ENCODE measurements around the gene MYO7A.
"Not testable (repeated sequence)": the region's sequence is repeated elsewhere in the genome, so short reads cannot be mapped to it uniquely, and the experiment has no call there.

MYO7A gene

DNA sequence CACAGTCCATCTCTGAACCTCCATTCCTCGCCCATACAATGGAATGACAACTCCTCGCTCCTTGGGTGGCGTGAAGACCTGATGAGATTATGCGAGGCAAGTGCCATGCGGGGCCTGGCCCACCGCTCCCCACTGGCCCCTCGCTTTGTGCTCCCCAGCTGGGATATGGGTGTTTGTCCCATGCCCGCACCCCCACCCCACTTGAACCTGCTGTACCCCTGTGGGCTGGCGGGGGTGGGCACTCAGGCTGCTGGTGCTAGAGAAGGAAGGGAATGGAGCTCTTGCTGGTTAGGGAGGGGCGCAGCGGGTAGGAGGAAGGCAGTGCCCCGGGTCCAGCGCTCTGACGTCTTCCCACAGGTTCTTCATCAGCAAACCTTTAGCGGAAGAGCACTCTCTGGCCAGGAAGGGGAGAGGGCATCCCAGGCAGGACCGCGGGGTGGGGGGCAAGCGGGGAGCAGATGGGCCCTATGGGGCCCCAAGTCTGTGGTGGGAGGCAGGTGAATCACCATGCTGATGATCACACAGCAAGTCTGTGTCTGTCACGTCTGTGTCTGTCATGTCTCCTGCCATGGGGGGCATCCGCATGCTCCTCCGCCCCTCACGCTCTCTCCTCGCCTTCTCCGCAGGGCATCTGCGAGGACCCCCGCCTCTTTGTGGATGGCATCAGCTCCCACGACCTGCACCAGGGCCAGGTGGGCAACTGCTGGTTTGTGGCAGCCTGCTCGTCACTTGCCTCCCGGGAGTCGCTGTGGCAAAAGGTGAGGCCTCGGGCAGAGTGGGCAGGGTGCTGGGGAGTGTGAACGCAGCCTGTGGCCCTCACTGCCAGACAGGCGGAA is 34.8 kb upstream of the MYO7A start:
- DNase-seq = no peak

DNA sequence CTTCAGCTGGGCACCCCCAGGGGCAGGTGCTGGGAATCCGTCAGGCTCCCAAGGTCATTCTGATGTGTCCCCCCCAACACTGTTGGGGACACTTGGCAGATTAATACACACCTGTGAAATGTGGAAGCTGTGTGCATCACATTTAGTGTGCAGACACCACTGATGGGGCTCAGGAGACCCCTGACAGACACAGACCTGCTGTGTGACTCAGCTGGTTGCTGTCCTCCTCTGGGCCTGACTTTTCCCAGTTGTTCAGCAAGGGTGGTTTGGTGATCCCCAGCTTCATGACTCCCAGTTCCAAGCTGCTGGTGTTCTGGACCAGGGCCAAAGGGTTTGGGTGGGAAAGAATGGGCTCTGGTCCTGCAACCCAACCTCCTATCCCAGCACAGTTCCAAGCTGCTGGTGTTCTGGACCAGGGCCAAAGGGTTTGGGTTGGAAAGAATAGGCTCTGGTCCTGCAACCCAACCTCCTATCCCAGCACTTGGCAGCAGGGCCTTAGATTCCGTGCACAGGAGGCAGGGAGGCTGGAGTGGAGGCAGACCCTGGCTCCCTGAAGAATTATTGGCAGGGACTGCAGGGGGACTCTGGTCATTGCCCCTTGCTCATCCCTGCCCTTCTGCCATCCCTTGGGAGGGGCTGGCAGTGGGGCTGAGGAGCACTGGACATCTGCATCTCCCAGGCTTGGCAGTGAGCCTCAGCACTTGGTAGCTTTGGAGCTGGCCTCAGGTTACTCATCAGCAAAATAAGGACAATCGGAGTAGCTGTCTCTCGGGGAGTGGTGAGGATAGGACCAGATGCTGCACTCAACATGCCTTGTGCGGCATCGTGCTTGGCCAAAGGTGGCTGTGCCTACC is 33.8 kb upstream of the MYO7A start:
- DNase-seq = no peak

DNA sequence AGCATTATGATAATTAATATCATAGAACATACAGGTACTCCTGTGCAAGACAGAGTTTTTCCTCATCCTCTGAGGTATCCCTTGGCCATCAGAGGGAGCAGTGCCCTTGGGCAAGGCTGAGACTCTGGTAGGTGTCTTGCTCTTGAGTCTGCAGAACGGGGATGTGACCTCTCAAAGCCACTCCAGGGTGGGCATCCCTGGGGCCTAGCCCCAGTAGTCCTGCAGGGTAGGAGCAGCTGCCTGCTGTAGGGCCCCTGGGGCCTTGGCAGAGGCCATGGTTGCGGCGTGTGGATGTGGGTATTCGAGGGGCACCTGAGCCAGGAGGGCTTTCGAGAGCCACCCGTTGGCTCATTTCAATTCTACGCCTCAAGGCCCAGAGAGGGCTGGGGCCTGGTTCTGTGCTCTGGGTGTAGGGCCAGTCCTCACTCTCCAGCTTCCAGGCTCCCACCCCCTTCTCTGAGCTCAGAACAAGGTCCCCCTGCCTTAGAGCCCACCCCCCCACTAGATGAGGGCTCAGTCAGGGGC is 33.1 kb upstream of the MYO7A start:
- no peak for DNase-seq

DNA sequence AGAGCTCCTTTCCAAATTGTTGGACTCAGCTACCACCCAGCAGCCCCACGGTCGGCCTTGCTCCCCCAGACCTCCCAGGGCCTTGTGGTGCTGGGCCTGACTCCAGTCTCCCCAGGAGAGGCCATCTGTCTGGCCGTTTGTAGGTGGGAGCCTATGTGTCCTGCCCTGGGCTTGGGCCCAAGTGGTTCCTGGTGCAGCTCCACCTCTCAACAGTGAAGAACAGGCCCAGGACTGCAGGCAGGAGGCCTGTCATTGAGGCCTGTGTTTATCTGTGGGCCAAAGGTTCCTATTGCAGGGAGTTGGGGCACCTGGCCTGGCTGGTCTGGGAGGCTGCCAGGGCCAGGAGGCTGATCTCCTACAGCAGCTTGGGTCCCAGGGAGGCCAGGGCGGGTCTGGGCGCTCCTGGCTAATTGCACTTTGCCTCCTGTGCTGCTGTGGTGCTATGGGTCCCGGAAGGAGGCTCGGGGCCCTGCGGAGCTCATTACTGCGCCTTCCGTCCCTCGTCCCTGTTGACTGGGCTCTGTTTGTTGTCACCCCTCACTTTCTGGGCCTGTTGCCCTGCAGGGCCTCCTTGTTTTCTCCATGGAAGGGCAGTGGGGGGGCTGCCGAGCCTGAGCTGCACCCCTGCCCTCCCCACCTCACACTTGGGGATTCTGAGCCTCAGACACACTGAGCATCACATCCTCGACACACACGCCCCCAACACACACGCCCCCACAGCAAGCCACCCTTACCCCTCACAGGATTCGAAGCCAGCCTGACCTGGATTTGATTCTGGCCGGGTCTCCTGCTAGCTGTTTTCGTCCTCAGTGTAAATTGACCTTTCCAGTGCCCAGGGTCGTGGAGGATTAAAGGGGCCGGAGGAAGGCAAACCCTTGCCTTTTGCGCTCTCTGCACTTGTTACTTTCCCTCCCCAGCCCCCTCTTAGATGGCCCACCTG is 32.2 kb upstream of the MYO7A start:
- DNase-seq = no peak

DNA sequence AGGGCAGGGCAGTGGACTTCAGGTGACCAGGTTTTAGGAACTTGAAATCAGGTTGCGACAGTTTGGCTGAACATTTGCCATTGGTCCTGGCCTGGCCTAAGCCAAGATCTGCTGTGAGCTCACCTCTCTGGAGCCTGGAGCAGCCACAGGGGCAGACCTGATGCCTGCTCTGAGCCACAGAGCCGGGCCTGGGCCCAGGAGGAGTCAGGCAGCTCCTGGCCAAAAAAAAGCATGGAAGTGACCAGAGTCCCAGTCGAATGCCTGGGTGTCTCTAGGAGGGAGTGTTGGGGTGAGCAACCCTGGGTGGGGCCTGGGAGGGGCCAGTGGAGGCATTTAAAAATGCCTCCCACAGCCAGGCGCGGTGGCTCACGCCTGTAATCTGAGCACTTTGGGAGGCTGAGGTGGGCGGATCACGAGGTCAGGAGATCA is 31.4 kb upstream of the MYO7A start:
- no peak for DNase-seq

DNA sequence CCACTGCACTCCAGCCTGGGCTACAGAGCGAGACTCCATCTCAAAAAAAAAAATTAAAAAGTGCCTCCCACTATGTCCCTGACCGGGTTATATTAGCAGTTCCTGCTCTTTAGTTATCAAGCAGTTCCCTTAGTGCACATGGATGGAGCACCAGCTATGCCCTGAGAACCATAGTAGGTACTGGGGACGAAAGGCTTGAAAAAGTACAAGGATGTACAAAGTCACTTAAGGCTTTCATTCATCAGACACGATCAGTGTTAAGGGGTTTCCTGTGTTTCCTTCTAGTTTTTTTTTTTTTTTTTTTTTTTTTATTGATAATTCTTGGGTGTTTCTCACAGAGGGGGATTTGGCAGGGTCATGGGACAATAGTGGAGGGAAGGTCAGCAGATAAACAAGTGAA is 30.9 kb upstream of the MYO7A start:
- DNase-seq = not testable (repeated sequence)

DNA sequence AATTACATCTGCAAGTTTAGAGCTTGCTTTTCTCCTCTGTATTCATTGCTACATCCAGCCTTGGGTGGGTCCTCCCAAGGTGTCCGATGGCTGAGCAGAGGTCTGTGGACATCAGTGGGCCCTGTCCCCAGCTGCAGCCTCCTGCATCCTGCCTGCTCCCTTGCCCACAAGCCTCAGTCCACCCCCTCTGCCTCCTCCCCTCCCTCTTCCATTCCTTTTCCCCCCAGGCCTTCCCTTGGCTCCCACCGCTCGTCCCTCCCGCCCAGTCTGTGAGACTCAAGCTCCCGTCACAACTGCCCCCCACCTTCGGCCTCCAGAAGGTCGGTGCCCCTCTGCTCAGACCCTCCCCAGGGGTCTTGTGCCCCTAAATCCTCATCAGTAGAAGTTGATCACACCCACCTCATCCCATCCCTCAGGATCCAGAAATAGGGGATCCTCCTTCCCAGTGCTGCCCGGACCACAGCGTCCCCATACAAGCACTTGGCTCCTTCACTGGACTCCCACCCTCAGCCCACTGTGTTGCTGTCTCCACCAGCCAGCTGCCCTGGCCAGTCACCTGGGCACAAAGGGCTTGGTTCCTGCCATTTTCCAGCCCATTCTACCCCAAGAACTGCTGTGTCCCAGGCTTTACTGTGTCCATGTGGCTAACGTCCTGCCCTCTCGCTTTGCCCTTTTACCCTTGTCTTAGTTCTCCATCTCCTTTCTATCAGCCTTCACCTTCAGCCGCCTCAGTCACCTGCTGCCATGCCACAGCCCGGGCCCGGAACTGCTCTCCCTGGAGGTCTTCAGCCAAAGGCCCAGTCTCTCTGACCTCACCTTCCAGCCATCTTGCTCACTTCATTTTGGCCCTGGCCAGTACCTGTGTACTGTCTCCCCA is 27.6 kb upstream of the MYO7A start:
- no peak for DNase-seq

DNA sequence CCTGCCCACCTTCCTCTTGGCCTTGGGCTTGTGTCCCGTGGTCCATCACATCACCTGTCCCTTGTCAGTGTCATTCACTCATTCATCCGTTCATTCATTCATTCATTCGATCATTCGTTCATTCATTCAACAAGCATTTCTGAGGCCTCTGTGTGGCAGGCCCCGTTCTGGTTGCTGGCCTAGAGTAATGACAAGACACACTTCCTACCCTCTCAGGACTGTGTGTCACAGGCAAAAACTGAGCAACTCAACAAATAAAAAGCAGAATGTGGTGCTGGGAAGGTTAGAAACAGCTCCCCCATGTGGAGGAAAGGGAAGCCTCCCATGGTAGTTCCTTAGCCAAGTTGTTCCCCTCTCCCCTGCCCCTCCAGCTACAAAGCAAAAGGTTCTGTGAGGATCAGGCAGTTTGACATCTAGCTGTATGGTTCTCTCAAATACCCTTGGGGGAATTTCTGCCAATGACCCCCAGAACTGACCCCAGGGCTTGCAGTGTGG is 27.0 kb upstream of the MYO7A start:
- DNase-seq = peak; percentile 16

DNA sequence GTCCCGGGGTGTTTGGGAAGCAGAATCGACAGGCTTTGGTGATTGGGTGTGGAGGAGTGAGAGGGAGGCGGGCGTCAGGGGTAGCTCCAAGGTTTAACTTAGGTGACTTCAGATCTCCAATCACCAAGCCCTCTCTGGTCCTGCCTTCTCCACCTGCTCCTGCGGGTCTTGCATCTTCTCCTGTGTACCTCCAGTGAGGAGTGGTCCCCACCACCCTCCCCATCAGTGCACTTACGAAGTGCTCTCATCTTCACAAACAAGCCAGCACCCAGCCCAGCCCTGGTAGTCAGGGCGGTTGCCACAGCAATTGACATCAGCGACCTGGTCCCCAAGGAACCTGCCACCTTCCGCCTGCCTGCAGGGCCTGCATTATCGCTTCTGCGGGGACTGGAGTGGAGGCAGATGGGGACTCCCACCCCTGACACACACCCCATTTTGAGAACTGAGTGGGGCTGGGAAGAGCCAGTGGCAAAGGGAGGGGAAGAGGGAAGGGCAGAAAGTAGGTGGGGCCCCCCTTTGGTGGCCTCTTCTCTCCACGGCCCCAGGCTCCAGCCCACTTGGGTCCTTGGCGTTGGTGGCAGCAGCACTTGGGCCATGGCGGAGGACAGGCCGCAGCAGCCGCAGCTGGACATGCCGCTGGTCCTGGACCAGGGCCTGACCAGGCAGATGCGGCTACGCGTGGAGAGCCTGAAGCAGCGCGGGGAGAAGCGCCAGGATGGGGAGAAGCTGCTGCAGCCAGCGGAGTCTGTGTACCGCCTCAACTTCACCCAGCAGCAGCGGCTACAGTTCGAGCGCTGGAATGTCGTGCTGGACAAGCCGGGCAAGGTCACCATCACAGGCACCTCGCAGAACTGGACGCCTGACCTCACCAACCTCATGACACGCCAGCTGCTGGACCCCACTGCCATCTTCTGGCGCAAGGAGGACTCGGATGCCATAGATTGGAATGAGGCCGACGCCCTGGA is 25.5 kb upstream of the MYO7A start, which contains the start of gene OMP:
Gene OMP, plus strand, starts transcription at position 595 of the 965 bp plus-strand sequence. Its CDS starts 0 bp downstream, at position 595.
- DNase-seq = no peak

DNA sequence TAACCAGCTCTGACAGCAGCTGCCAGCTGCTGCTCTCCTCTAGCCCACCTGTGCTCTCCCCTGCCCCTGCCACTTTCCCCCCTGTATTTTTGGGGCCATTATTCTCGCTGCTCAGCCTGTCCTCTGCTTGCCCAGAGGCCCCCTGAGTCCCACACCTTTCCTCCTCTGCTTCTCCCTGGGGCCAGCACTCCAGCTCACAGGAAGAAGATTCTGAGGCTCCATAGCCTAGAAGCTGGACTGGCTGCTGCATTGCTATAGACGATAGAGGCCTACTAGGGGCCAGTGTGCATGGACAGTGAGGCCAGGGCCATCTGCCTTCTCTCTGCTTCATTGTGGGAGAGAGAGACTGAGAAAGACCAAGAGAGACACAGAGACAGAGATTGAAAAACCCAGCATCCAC is 24.7 kb upstream of the MYO7A start:
- DNase-seq = no peak

DNA sequence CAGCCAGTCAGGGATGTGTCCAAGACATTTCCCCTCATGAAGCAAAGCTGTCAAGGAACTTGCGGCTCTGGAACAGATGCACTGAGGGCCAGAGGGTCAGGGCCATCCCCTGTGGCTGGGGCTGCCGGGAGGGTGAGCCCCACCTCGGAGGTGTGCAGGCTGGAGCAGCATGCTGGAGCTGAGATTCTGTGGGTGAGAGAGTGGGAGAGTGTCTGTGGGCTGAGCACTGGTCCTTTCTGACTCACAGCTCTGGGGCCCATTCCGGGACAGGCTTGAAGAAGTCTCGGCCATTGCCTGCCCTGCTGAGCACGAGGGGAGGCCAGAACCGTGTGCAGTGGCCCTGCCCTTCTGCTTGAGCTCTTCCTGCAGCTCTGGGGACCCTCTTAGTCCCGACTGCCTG is 23.3 kb upstream of the MYO7A start:
- no peak for DNase-seq

DNA sequence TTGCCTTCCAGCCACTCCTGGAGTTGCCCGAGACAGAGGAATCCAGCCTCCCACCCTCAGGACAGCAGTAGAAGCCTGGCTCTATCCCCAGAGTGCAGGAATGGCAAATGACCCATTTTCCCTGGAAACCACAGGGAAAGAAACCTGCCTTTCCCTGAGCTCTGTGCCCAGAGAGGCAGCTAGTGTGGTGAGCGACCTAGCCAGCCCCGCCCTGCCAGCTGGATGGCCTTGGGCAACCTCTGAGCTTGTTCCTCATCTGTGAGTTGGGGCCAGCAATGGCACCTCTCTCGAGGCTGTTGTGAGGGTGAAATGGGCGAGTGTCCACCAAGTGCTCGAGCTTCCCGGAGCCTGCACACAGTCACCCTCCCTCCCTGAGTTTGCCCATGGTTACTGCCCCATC is 21.7 kb upstream of the MYO7A start:
- DNase-seq = no peak

DNA sequence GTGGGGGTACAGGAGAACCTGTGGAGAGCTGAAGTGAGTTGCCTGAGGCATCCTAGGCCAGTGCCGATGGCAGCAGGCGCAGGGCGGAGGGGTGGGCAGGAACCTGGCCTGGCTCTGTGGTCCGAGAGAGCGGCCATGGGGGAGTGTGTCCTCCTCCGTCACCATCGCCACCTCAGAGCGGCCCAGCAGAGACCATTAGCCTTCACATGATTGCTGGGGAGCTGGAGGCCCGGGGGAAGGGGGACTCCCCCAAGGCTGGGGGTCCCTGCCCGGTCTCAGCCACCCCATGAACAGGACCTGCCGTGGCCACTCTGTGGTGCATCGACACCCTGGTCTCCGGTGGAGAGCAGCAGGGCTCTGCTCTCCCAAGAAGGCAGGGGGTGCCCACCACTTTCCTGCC is 21.3 kb upstream of the MYO7A start:
- no peak for DNase-seq

DNA sequence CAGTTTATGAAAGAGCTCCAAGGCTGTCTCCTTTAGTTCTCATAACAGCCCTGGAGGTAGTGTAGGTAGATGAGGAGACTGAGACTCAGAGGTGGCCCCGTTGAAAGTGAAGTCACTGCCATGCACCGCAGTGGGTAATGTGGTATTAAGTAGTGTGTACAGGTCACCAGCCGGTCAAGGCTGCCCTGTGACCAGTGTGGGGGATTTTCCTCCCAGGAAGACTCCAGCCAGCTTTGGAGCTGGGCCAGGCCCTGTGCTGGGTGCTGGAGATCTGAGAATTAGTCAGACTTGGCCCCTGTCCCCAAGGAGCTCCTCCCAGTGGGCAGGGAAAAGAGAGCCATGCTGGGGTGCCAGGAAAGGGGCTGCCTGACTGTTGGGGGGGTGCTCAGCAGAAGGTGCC is 20.1 kb upstream of the MYO7A start:
- DNase-seq = no peak

DNA sequence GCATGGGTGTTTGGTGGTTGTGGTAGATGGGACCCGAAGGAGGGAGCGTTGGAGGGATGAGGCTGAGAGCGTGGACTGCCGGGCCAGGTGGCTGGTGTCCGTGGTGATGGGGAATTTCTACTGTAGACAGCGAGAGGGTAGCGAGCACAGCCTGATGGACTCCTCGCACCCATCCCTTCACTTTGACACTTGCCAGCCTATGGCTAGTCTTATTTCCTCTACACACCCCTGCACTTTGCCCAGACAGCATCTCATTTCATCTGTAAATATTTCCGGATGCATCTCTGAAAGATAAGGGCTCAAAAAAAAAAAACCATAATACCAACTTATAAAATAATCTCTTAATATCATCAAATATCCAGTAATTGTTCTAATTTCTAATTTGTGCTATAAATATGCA is 19.6 kb upstream of the MYO7A start:
- no peak for DNase-seq

DNA sequence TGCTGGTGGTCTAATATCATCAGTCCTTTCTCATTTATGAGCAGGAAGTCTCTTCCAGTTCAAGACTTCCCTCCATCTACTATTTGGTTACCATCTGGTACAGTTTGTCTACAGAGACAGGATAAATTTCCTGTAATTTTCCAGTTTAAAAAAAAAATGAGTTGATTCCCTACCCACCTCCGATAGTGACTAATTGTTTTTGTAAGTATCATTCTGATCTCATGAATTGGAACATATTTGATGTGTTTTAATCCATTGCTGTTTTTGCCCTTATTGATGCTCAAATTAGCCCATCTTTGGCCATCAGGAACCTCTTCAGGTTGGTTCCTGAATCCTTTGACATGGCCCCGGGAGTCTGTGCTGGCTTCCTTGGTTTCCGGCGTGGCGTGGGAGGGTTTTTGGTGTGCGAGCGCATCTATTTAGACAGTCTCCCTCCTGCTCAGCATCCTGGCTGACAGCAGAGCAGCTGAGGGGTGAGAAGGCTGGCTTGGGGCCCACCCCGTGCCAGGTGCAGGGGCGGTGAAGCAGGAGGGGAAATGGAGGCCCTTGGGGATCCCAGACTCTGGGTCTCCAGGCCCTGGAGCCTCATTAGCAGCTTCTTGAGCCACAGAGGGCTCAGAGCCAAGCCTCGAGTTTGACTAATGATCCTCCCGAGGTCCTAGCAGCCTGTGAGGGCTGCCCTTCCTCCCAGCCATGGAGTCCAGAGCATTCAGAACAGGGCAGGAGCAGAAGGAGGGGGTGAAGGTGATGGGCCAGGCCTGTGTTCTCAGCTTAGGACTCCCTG is 18.6 kb upstream of the MYO7A start:
- no peak for DNase-seq

DNA sequence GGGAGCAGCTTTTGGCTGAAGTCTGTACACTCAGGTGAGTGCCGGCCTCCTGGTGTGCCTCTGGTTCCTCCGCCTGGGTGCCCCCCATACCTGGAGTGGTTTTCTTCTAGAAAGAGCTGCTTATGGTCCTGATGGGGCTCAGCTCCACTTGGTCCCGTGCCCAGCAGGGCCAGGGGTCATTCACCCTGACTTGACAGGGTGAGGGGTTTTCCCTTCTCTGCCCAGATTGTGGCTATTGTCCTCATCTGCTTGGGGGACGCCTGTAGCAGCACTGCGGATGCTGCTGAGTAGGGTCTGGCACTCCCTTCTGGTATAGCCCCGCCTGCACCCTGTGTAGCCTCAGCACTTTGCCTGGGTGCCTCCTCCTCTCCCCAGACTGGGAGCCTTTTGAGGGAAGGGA is 17.2 kb upstream of the MYO7A start:
- DNase-seq = no peak

DNA sequence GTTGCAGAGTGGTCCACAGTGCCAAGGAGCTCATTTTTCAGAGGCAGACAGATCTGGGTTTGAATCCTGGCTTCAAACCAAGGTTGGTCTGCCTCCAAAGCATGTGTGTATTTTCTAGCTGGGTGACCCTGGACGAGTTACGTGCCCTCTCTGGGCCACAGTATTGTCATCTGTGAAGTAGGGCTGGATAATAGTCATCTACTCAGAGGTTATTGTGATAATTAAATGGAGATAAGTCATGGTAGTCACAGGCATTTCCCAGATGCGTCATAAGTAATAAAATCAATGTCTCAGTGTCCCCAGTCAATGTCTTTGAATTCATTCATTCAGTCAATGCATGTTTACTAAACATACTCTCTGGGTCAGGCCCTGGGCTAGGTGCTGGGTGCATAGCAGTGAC is 16.8 kb upstream of the MYO7A start:
- no peak for DNase-seq

DNA sequence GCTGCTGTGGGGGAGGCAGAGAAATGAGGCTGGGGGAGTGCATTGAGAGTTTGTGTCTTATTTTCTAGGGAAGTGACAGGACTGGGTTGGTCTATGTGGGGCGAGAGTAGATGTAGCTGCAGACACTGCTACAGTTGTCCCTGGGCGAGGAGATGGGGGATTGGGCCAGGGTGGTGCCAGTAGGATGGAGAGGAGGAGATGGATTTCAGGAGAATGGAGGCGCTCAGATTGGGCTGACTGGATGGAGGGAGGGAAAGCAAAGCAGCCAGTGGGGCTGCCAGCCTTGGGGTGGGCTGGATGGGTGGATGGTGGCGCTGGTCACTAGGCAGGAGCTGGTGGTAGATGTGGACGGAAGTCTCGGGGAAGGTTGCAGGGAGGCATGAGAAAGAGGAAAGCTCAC is 16.1 kb upstream of the MYO7A start:
- no peak for DNase-seq

Measured in activated CD4-positive, alpha-beta T cell treated with anti-CD3 and anti-CD28 coated beads, Interleukin-10, Interleukin-2, amounts not matched to agents 100 ng/mL and 50 ng/mL, durations not matched to agents 16 hours and 8 hours (primary cell).